Measurements from ENCODE around the gene MORN3. TPM values are rescaled to one million over a fixed set of nuclear protein-coding genes. Genes with fewer than 3 reads are reported as not detected.
A peak's percentile ranks its signal among the peaks of the same experiment; 100 is the strongest.
"Not testable (repeated sequence)": the region's sequence is repeated elsewhere in the genome, so short reads cannot be mapped to it uniquely, and the experiment has no call there.

The MORN3 gene
- total and polyA plus RNA-seq, 8 donors: 0.19 to 0.99 (median 0.50) TPM

DNA sequence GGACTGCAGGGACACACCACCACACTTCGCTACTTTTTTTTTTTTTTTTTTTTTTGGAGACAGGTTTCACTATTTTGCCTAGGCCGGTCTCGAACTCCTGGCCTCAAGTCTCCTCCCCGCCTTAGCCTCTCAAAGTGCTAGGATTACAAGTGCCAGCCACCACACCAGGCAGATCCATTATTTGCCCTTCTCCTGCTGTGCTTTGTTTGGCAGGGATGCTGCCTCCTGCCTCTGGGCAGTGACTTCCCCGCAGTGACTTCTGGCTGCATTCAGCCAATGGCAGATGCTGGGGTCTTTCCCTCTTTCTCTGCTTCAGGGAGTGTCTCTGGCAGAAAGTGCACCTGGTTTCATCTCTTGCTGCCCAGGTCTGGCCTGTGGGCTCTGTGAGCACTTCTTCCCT, 6.7 kb upstream of the MORN3 start:
- H3K4me3 ChIP-seq: no peak overlapping the region
- H3K4me1 ChIP-seq: peaks cover 0 to 18% (median 7%) of the 10 kb centered on the region in 3 donors
- no peak overlapping the region for H3K27ac ChIP-seq
- ATAC-seq (no peak), FAIRE-seq (no peak), DNase-seq (no peak)
- WGBS, 2 donors: 94 to 99% methylated on average over 5 of the region's 5 CpGs
- H3K36me3 ChIP-seq: no peaks in the 10 kb centered on the region
- no peaks in the 10 kb centered on the region for H3K9me3 ChIP-seq
- no peaks in the 10 kb centered on the region for H3K27me3 ChIP-seq
- intact Hi-C loops (cut with DNase I): loop anchor here in 2 of 3 donors (2.0 to 10.0 kb wide), 4 partner anchors 49 to 181 kb away; partner anchors contain the start of gene ORAI1 (in 1 of the 2)
- TF ChIP-seq, protein P1, sequence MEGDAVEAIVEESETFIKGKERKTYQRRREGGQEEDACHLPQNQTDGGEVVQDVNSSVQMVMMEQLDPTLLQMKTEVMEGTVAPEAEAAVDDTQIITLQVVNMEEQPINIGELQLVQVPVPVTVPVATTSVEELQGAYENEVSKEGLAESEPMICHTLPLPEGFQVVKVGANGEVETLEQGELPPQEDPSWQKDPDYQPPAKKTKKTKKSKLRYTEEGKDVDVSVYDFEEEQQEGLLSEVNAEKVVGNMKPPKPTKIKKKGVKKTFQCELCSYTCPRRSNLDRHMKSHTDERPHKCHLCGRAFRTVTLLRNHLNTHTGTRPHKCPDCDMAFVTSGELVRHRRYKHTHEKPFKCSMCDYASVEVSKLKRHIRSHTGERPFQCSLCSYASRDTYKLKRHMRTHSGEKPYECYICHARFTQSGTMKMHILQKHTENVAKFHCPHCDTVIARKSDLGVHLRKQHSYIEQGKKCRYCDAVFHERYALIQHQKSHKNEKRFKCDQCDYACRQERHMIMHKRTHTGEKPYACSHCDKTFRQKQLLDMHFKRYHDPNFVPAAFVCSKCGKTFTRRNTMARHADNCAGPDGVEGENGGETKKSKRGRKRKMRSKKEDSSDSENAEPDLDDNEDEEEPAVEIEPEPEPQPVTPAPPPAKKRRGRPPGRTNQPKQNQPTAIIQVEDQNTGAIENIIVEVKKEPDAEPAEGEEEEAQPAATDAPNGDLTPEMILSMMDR (IDR thresholded peaks at IDR 0.05): no peak

DNA sequence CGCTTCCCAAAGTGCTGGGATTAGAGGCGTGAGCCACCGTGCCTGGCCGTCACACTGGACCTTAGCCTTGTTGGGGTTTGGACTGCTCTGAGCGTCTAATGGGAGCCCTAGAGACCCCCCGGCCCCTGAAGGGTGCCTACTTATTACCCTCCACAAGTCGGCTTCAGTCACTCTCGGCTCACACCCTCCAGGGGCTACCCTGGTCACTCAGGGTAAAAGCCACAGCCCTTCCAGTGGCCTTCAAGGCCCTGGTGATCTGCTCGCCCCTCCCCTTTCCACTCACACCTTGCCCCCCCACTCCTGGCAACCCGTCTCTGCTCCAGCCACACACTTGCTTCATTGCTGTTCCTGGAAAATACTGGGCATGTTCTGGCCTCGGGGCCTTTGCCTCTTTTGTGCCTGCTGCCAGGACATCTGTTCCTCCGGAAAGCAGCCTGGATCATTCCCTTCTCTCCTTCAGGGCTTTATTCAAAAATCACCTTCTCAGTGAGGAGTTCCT, 3.6 kb upstream of the MORN3 start:
- 15 to 18% methylated on average over 12 of the region's 12 CpGs for WGBS, 2 donors
- H3K36me3 ChIP-seq: no peaks in the 10 kb centered on the region
- no peaks in the 10 kb centered on the region for H3K27me3 ChIP-seq
- DNase-seq: peak; percentile 70 to 89 (median 84)
- peak; percentile 85 to 90 (median 87) for ATAC-seq
- no peaks in the 10 kb centered on the region for H3K9me3 ChIP-seq
- intact Hi-C loops (cut with DNase I): loop anchor here in 2 of 3 donors (10.0 kb wide), 2 partner anchors 118 to 178 kb away; no protein-coding TSS in a partner anchor
- TF ChIP-seq, protein P1 (IDR thresholded peaks at IDR 0.05): no peak
- H3K4me3 ChIP-seq: peak overlapping the region in 3 of 4 donors; percentile 13 to 50 (median 42)
- peaks cover 0 to 18% (median 7%) of the 10 kb centered on the region in 3 donors for H3K4me1 ChIP-seq
- no peak for FAIRE-seq
- H3K27ac ChIP-seq: peak overlapping the region; percentile 73 to 94 (median 82)

DNA sequence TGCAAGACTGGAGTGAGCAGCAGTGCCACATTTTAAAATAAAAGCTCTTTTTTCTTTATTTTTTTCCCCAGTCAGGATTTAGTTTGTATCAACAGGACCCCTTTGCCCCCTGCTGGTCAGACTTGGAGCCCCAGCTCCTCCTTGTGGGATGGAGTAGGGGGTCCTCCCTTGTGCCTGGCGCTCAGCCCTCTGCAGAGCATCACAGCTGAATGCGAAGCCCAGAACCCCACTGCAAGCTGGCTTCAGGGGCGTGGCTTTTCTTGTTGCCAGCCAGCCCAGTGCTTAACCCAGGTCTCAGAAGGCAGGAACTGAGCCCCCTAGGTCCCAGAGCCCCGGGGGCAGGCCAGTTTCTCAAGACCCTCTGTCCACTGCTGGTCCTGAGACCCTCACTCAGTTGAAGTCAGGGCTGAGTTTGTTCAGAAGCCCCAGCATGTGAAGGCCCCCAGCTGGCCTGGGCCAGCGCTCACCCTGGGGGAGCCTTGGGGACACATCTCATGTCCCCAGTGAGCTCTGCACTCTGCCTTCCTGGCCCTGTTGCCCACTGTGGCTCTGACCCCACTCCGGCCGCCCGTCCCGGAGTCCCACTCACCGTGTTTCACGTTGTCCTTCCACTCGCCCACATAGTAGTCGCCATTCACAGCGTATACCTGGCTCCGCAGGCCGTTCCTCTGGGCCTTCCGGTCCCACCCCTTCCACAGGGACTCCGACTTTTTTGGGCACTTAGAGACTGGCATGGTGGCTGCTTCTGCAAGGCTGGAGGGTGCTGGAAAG, 519 bp downstream of the MORN3 start:
- WGBS, 2 donors: 66 to 73% methylated on average over 18 of the region's 18 CpGs
- ATAC-seq: no peak
- no peaks in the 10 kb centered on the region for H3K36me3 ChIP-seq
- H3K4me3 ChIP-seq: no peak overlapping the region
- H3K9me3 ChIP-seq: no peaks in the 10 kb centered on the region
- FAIRE-seq: no peak
- TF ChIP-seq, protein P1 (IDR thresholded peaks at IDR 0.05): peak in 3 of 4 donors; percentile 22 to 33 (median 26)
- intact Hi-C loops (cut with DNase I): no loop called here
- peaks cover 0 to 18% (median 7%) of the 10 kb centered on the region in 3 donors for H3K4me1 ChIP-seq
- H3K27me3 ChIP-seq: no peaks in the 10 kb centered on the region
- H3K27ac ChIP-seq: no peak overlapping the region
- peak in 1 of 6 donors; percentile 48 for DNase-seq

DNA sequence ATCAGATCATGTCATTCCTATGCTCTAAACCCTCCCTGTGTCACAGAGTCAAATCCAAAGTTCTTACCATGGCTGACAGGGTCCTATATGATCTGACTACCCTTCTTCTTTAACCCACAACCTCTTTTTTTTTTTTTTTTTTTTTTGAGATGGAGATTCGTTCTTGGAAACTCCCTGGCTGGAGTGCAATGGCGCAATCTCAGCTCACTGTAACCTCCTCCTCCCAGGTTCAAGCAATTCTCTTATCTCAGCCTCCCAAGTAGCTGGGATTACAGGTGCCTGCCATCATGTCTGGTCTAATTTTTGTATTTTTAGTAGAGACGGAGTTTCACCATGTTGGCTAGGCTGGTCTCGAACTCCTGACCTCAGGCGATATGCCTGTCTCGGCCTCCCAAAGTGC, 2.6 kb downstream of the MORN3 start:
- DNase-seq; H3K27me3 ChIP-seq; ATAC-seq; H3K9me3 ChIP-seq; H3K36me3 ChIP-seq; H3K4me1 ChIP-seq; intact Hi-C loops (cut with DNase I); H3K4me3 ChIP-seq; H3K27ac ChIP-seq; FAIRE-seq: not testable (repeated sequence)
- WGBS, 2 donors: 77 to 81% methylated on average over 6 of the region's 6 CpGs

DNA sequence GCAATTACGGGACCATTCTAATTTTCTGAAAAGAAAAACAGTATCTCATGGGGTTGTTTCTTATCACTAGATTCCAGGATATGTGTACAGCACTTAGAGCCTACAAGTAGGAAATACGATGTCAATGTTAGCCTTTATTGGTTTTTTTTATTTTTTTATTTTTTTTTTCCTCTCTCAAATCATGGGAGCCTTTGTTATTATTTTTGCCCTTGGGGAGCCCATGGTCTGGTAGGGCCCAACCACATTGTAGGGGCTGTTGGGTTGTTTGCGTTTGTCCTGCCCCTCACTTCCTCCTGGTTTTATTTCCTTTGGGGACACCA, 5.9 kb downstream of the MORN3 start:
- DNase-seq (no peak), FAIRE-seq (no peak), ATAC-seq (no peak)
- intact Hi-C loops (cut with DNase I): no loop called here
- TF ChIP-seq, protein P1 (IDR thresholded peaks at IDR 0.05): no peak
- H3K36me3 ChIP-seq: no peaks in the 10 kb centered on the region
- H3K4me3 ChIP-seq: no peak overlapping the region
- H3K27me3 ChIP-seq: no peaks in the 10 kb centered on the region
- no peaks in the 10 kb centered on the region for H3K4me1 ChIP-seq
- no peaks in the 10 kb centered on the region for H3K9me3 ChIP-seq
- no peak overlapping the region for H3K27ac ChIP-seq
- 85 to 86% methylated on average over 3 of the region's 3 CpGs for WGBS, 2 donors

DNA sequence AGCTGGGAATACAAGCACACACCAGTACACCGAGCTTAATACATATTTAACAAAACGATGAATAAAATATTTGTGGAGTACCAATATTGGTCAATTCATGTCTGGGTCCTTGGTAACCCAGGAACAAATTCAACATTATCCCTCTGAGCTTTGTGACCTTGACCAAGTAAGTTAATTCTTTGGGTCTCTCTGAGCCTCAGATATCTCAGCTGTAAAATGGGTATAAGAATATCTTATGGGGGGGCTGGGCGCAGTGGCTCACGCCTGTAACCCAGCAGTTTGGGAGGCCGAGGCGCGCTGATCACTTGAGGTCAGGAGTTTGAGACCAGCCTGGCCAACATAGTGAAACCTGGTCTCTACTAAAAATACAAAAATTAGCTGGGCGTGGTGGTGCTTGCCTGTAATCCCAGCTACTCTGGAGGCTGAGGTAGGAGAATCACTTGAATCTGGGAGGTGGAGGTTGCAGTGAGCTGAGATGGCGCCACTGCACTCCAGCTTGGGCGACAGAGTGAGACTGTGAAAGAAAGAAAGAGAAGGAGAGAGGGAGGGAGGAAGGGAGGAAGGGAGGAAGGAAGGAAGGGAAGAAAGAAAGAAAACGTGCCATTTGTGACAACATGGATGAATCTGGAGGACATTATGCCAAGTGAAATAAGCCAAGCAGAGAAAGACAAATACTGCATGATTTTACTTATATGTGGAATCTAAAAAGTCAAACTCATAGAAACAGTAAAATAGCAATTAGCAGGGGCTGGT, 7.9 kb downstream of the MORN3 start:
- H3K27ac ChIP-seq; intact Hi-C loops (cut with DNase I): not testable (repeated sequence)
- 81 to 85% methylated on average over 11 of the region's 11 CpGs for WGBS, 2 donors

More for the DNA sequence above, 7.9 kb downstream of the MORN3 start:
- ATAC-seq, H3K27me3 ChIP-seq, DNase-seq, H3K4me1 ChIP-seq, H3K36me3 ChIP-seq, H3K9me3 ChIP-seq, H3K4me3 ChIP-seq, FAIRE-seq: not testable (repeated sequence)

Data from pancreas (tissue), 10 donors.